ENCODE data around the gene ST13.
"Not testable (repeated sequence)": the region's sequence is repeated elsewhere in the genome, so short reads cannot be mapped to it uniquely, and the experiment has no call there.

ST13 gene

GRCh38 chr22:40834619-40835018 lies 21.8 kb downstream of the ST13 start:
- no peak for DNase-seq

GRCh38 chr22:40829131-40829530 lies 27.3 kb downstream of the ST13 start:
- DNase-seq: no peak

DNA sequence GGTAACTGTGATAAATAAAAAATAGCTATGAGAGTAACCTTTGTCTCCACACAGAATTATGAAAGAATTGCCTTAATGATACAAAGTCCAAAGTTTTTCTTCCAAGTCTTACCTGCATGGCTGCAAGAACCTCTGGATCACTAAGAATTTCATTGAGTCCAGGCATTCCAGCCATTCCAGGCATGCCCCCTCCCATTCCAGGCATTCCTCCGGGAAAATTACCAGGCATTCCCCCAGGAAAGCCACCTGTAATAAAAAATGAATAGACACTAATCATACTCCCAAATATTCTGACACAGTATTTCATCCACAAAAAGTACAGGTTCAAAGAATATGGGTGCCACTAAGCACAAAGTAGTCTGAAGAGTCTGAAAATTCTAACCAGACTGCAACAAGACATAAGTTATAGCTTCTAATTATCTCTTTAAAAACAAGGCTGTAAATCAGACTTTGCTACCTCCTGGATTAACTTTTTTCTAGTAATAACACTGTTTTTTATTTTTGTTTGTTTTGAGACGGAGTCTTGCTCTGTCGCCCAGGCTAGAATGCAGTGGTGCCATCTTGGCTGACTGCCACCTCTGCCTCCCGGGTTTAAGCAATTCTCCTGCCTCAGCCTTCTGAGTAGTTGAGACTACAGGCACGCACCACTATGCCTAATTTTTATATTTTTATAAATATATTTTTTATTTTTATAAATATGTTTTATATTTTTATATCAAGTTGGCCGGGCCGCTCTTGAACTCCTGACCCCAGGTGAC lies 29.3 kb downstream of the ST13 start:
- DNase-seq: no peak

GRCh38 chr22:40826292-40826691 lies 30.1 kb downstream of the ST13 start:
- not testable (repeated sequence) for DNase-seq

- DNase-seq: no peak
These were observed 33.0 kb downstream of the ST13 start for GRCh38 chr22:40823426-40823825.

DNA sequence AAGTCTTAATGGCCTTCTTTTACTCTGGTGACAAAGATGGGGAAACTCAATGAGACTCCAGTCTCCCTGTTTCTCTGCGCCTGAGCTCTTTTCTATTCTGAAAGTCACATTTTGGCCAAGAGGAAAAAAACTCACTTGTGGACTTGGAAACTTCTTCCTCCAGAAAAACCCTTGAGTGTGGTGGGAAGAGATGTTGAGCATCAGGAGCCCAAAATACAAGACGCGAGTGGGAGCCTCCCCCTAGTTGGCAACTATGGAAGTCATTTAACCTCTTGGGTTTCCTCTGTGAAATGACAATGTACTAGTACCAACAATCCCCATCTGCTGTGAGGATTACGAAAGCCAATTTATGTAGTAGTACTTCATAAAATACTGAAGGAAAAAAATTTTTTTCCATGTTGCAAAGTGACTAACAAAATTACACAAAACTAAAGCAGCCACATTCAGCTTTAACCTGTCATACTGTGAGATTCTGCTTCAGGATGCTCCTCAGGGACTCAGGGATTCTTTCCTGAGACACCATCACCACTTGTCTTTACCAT lies 36.8 kb downstream of the ST13 start:
- DNase-seq: peak; percentile 48

DNA sequence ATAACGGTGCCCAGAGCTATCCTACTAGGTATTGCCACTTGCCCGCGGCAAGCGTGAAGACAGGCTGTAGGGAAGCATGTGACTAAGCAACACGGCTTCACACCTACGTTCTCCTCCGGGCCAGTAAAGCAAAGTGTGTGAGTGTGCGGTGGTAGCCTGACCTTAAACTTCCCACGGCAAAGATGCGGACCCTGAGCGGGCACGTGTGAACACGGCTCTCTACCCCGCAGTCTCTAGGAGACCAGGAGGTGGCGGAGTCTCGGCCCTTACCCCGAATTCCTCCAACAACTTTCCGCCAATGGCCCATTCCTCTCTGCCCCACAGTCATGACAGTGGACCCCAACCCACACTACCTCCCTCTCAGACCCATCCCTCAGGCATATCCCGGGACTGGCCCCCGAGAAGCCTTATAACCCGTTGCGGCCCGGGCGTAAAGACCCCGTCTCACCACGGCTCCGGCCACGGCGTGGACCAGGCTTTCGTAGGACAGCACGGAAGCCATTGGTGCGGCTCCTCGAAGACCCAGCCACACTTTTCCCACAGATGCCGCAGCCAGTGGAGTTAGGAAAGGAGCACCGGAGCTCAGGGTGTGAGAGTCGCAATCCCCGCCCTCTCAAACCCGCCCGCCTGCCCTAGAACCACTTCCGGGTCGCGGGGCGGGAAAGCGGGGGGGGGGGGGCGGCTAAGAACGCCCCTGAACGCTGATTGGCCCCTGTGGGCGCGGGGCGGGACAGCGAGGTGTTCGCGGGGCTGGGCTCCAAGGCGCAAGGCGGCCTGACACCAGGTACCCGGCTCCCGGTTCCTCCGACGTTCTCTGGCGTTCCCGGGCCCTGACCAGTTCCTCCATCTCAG lies 37.5 kb downstream of the ST13 start, which contains the start of gene SLC25A17:
TSS of gene SLC25A17 (minus strand) at position 600 of the 852 bp plus-strand sequence. CDS start at position 502, 98 bp downstream.
- DNase-seq: peak; percentile 88

- DNase-seq: peak; percentile 33
These were observed 38.2 kb downstream of the ST13 start for GRCh38 chr22:40818192-40818746.

- DNase-seq: no peak
These were observed 38.7 kb downstream of the ST13 start for GRCh38 chr22:40817737-40818136.

DNA sequence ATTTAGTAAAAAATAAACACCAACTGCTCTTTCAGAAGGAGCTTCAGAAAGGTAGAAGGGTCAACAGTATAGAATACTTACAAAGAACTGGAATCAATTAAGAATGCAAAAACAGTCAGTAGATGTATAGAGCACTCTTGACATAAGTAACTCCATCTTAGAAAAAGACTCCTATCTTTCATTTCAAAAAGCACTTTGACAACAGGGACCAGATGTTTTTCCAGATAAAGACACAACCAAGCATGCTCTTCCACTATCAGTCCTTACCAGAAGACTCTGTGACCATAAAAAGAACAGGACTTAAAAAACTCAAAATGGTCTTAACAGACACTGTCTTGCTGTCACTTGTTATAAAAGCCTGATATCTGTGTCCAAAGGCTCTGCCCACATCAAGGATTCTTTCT lies 42.5 kb downstream of the ST13 start:
- peak; percentile 97 for DNase-seq

GRCh38 chr22:40808018-40808841 lies 48.2 kb downstream of the ST13 start:
- no peak for DNase-seq

DNA sequence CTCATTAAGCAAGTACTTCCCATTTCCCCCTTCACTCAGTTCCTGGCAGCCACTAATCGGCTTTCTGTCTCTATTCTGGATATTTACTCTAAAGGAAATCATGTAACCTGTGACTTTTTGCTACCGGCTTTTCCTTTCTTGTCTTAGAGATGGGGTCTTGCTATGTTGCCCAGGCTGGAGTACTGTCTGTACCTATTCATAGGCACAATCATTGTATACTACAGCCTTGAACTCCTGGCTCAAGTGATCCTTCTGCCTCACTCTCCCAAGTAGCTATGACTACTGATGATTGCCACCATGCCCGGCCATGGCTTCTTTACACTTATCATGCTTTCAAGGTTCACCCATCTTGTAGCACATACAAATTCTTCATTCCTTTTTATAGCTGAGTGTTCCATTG lies 49.7 kb downstream of the ST13 start:
- DNase-seq: no peak

DNA sequence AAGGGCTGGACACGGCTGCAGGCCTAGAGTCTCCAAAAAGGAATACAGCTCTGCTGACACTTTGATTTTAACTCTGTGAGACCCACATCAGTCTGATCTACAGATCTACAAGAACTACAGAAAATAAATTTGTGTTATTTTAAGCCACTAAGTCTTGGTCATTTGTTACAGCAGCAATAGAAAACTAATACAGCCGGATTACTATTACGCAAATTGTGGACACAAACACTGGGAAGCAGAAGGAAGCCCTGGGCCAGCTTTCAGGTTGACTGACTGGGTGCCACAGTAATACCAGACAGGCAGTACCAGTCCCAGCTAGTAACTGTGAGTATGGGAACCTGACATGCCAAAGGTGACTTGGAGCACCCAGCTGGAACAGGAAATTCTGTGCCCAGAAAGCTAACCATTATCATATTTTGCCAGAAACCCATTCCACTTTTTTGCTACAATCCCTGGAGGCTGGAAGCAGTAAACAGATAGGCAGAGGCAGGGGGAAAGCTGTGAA lies 50.7 kb downstream of the ST13 start:
- no peak for DNase-seq

DNA sequence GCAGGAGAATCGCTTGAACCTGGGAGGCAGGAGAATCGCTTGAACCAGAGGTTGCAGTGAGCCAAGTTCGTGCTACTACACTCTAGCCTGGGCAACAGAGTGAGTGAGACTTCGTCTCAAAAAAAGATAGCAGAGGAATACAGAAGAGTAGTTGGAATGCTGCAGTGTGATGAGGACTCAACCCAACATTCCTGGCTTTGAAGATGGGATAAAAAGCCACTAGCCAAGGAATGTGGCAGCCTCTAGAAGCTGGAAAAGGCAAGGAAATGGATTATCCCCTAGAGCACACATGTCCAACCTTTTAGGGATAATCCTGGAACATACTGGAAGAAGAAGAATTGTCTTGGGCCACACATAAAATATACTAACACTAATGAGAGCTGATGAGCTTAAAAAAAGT lies 51.2 kb downstream of the ST13 start:
- no peak for DNase-seq

DNA sequence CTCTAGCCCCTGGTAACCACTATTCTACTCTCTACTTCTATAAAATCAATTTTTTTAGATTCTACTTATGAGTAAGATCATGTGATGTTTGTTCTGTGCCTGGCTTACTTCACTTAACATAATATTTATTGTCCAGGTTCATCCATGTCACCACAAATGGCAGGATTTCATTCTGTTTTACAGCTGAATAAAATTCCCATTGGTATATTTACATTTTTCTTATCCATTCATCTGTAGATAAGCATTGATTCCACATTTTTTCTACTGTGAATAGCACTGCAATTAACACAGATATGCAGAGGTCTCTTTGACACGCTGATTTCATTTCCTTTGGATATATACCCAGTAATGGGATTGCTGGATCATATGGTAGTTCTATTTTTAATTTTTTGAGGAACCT lies 53.1 kb downstream of the ST13 start:
- no peak for DNase-seq

DNA sequence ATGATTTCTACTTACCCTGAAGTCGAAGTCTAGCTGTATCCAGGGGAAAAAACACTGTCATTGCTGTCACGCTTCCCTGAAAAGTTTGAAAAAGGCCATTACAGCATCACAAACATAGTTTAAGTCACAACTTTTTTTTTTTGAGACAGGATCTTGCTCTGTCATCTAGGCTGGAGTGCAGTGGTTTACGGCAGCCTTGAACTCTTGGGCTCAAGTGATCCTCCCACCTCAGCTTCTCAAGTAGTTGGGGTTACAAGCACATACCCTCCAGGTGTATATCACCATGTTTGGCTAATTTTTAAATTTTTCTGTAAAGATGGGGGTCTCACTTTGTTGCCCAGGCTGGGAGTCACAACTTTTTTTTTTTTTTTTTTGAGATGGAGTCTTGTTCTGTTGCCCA lies 57.4 kb downstream of the ST13 start:
- no peak for DNase-seq

- no peak for DNase-seq
These were observed 59.0 kb downstream of the ST13 start for GRCh38 chr22:40797427-40797826.

DNA sequence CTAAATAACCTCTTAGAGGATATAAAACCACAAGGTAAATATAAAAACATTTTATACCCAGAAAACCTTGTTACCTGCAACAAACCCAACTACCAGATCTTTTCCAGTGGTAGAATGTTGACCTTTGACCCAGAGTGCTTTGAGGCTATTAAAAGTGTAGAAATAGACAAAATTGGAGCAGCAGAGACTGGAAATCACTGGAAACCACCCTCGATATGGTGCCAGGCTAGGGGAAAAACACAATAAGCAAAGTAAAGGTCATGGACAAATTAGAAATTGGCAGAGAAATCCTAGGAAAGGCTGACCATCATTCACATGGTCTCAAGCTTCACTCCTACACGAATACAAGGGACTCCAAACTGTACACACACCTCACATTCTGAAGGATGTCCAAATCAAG lies 64.0 kb downstream of the ST13 start:
- no peak for DNase-seq

- DNase-seq: no peak
These were observed 65.2 kb downstream of the ST13 start for GRCh38 chr22:40791241-40791640.

GRCh38 chr22:40789131-40789530 lies 67.3 kb downstream of the ST13 start:
- DNase-seq: no peak

DNA sequence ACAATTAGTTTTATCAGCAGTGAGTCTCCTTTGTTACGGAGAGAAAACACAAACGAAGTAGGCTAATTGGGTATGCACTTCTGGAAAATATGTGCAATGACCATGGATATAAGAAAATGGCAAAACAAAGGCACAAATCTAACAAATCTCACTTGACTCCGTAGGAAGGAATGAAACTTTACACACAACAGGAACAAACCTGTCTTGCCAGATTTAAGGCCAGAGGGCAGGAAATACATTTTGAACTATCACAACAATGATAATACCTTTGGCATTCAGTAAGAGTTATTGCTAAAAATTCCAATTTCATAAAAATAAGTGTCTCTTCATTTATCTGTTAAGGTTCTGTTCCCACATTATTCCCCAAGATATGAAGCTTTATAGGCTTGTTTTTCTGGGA lies 73.9 kb downstream of the ST13 start:
- DNase-seq: no peak

DNA sequence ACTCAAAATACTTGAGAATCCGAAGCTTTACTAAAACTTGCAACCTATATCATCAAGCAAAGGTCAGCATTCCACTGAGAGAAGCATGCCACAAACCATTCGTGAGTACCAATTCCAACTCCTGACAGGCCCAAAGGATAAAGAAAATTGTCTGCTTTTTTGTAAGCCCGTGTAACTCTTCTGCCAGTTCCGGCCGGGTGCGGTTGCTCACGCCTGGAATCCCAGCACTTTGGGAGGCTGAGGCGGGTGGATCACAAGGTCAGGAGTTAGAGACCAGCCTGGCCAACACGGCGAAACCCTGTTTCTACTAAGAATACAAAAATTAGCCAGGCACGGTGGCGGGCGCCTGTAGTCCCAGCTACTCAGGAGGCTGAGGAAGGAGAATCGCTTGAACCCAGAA lies 74.7 kb downstream of the ST13 start:
- not testable (repeated sequence) for DNase-seq

Data from hematopoietic multipotent progenitor cell treated with erythropoietin and hydrocortisone succinate and interleukin-3 and kit ligand, for 8 days (in vitro differentiated cells).